Kidney (tissue), 14 donors: ENCODE measurements around the gene RBM27. TPM values are rescaled to one million over a fixed set of nuclear protein-coding genes. Genes with fewer than 3 reads are reported as not detected.

Experiments
- DNase-seq, 5 donors: peaks; one replicate each; pipeline ENCODE4 v3.0.0-alpha.2; 2013 to 2020
- FAIRE-seq: peaks from 2 replicates; lab custom pipeline; 2012; peaks lifted over from hg19 to GRCh38; lab: Jason Lieb, UNC
- H3K27ac ChIP-seq, 2 donors: one replicate each; pipeline ENCODE4 v1.7.0; 2013; ENCODE audit warnings: low read depth in 2 of 2, low read length in 2 of 2, inconsistent platforms in 1 of 2
- H3K27me3 ChIP-seq: one replicate; pipeline ENCODE4 v1.7.1; 2013; ENCODE audit warnings: low read length, inconsistent platforms; ENCODE audit not compliant: control insufficient read depth, insufficient read depth
- H3K36me3 ChIP-seq, 3 donors: one replicate each; pipeline versions ENCODE4 v1.7.0 to v1.7.1; 2013; ENCODE audit warnings: low read length in 3 of 3, control low read depth in 1 of 3, inconsistent platforms in 1 of 3; ENCODE audit not compliant: insufficient read depth in 3 of 3, control insufficient read depth in 2 of 3
- H3K4me1 ChIP-seq, 3 donors: one replicate each; pipeline versions ENCODE4 v1.7.0 to v1.7.1; 2013; ENCODE audit warnings: low read length in 3 of 3, inconsistent platforms in 1 of 3, low read depth in 1 of 3; ENCODE audit not compliant: control insufficient read depth in 2 of 3, insufficient read depth in 2 of 3
- H3K4me3 ChIP-seq, 3 donors: one replicate each; pipeline versions ENCODE4 v1.7.0 to v1.8.1; 2013; ENCODE audit warnings: low read length in 3 of 3, control low read depth in 1 of 3, inconsistent platforms in 1 of 3
- H3K9ac ChIP-seq, 3 donors: one replicate each; pipeline versions ENCODE4 v1.7.0 to v1.7.1; 2013; ENCODE audit warnings: low read length in 3 of 3, control low read depth in 1 of 3, inconsistent platforms in 1 of 3
- H3K9me3 ChIP-seq, 3 donors: one replicate each; pipeline versions ENCODE4 v1.7.0 to v1.7.1; 2013; ENCODE audit warnings: low read length in 3 of 3, control low read depth in 1 of 3, inconsistent platforms in 1 of 3; ENCODE audit not compliant: control insufficient read depth in 2 of 3, insufficient read depth in 1 of 3
- intact Hi-C: fragments of 100-400 bp; cut with DNase I; formaldehyde crosslinking; loops from one replicate; pipeline ENCODE4 v1.11.1; 2022
- polyA plus RNA-seq: library from polyadenylated mRNA; stranded (reverse); fragments of 350-450 nt; fragmentation: Illumina TruSeq; extraction: RNeasy Lipid Tissue Mini Kit (QIAGEN cat#74804); gene quantifications from one replicate; pipeline ENCODE4 v1.2.3, GENCODE V29; 2014; ENCODE audit warnings: low read depth, low replicate concordance; ENCODE audit not compliant: insufficient read depth
- total RNA-seq: library from RNA; stranded (reverse); fragmentation: NEBNext Ultra II Directional; extraction: Animal tissue kit (Norgen Biotek cat#: 25700); gene quantifications from one replicate; pipeline ENCODE4 v1.2.1, GENCODE V29; 2021
- TF ChIP-seq, protein P1 (sequence below): IDR thresholded peaks from 3 replicates; pipeline ENCODE4 v1.5.1; 2012; ENCODE audit warnings: mild to moderate bottlenecking, moderate library complexity, borderline replicate concordance; ENCODE audit not compliant: insufficient read depth; ENCODE audit errors: extremely low read depth
- donor health status: control.
- donor health status: control.
- donor health status: control.
- donor health status: control.
- donor health status: control.
- donor health status: DM: yes; HTN: yes; CAD: no.
- donor health status: Normal renal cell carcinoma (clear cell type).

RBM27 gene
- total and polyA plus RNA-seq, 2 donors from 2014 or later: 4.9 to 19.0 TPM

DNA sequence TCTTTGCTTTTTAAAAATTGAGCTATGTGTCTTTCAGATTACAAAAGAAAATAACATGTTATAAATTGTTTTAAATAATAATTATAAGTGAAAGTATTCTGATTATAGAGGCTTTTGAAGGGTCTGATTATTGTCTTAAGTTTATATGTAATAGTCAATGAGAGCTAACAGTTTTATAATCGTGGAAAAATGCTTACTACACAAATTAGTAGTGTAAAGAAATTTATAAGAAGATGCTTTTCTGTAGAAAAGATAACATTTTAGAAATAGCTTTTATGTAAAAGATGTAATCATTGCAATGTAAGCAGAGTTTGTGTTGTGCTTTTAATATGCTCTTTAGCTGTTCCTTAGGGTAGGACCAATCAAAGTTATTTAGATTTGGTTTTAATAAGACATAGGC is 18.6 kb downstream of the RBM27 start:
- Histone ChIP-seq H3K27ac (no peak overlapping the region), H3K4me3 (no peak overlapping the region), H3K9me3 (no peaks in the 10 kb centered on the region), H3K4me1 (no peaks in the 10 kb centered on the region), H3K9ac (no peak overlapping the region), H3K36me3 (peaks cover 0 to 19% (median 8%) of the 10 kb centered on the region in 3 donors), H3K27me3 (no peaks in the 10 kb centered on the region)
- FAIRE-seq: no peak
- TF ChIP-seq, protein P1, sequence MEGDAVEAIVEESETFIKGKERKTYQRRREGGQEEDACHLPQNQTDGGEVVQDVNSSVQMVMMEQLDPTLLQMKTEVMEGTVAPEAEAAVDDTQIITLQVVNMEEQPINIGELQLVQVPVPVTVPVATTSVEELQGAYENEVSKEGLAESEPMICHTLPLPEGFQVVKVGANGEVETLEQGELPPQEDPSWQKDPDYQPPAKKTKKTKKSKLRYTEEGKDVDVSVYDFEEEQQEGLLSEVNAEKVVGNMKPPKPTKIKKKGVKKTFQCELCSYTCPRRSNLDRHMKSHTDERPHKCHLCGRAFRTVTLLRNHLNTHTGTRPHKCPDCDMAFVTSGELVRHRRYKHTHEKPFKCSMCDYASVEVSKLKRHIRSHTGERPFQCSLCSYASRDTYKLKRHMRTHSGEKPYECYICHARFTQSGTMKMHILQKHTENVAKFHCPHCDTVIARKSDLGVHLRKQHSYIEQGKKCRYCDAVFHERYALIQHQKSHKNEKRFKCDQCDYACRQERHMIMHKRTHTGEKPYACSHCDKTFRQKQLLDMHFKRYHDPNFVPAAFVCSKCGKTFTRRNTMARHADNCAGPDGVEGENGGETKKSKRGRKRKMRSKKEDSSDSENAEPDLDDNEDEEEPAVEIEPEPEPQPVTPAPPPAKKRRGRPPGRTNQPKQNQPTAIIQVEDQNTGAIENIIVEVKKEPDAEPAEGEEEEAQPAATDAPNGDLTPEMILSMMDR: no peak
- intact Hi-C loops: no loop called here
- DNase-seq: no peak

DNA sequence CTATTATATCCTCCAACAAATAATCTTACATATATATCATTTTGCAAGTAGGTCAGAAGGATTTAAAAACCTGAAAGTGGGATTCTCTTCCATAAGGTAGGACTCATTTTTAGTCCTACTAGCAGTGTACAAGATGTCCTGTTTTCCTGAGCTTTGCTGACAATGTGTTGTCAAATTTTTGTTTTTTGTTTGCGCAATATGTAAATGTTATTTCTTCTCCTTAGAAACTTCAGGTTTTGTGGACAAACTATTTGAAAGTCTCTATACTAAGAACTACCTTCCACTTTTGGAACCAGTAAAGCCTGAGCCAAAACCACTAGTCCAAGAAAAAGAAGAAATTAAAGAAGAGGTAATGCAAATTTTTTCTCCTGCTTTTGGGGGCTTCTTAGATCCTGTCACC is 19.8 kb downstream of the RBM27 start:
- Histone ChIP-seq H3K9me3 (no peaks in the 10 kb centered on the region), H3K9ac (no peak overlapping the region), H3K36me3 (peaks cover 0 to 22% (median 8%) of the 10 kb centered on the region in 3 donors), H3K4me1 (no peaks in the 10 kb centered on the region), H3K27ac (no peak overlapping the region), H3K4me3 (no peak overlapping the region), H3K27me3 (no peaks in the 10 kb centered on the region)
- TF ChIP-seq, protein P1: no peak
- intact Hi-C loops: no loop called here
- no peak for DNase-seq
- no peak for FAIRE-seq

DNA sequence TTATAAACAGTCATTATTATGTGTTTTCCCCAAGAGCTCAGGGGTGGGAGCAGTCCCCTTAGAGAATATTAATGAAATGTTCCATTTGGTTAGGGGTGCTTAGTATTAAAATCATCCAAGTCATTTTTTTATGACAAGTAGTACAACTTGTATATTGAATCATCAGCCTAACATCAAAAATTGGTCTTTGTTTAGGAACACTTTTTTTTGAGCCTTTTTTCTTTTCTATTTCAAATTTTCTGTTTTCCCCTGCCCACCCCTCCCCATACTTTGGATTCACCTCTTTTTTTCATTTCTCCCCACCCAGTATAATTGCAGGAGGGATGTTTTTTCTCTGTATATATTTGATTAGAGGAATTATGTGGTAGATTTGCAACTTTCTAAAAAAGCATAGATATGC is 25.8 kb downstream of the RBM27 start:
- Histone ChIP-seq H3K9me3 (no peaks in the 10 kb centered on the region), H3K9ac (no peak overlapping the region), H3K27me3 (no peaks in the 10 kb centered on the region), H3K4me3 (no peak overlapping the region), H3K27ac (no peak overlapping the region), H3K36me3 (peaks cover 4 to 20% (median 16%) of the 10 kb centered on the region in 3 donors), H3K4me1 (no peaks in the 10 kb centered on the region)
- intact Hi-C loops: no loop called here
- TF ChIP-seq, protein P1: no peak
- no peak for FAIRE-seq
- no peak for DNase-seq

DNA sequence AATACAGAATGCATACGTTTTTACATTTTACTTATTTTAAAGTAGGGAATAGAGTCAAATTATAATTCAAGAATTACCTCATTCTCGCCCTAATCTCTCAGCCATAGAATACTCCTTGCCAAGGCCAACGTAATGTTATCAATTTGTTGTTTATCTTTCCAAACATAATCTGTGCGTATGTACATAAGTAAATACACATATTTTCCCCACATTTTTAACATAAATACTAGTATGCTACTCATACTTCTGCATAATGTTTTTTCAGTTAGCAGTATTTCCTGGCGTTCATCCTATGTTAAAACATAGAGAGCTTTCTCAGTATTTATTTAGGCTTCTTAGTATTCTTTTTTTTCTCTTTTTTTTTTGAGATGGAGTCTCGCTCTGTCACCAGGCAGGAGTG is 28.8 kb downstream of the RBM27 start:
- Histone ChIP-seq H3K4me1 (no peaks in the 10 kb centered on the region), H3K27me3 (no peaks in the 10 kb centered on the region), H3K9me3 (no peaks in the 10 kb centered on the region), H3K27ac (no peak overlapping the region), H3K4me3 (no peak overlapping the region), H3K9ac (no peak overlapping the region), H3K36me3 (peaks cover 4 to 23% (median 12%) of the 10 kb centered on the region in 3 donors)
- intact Hi-C loops: no loop called here
- FAIRE-seq: no peak
- TF ChIP-seq, protein P1: no peak
- no peak for DNase-seq
